ENCODE data around the gene MED12L. TPM values are rescaled to one million over a fixed set of nuclear protein-coding genes. Genes with fewer than 3 reads are reported as not detected.

Gene MED12L
- total RNA-seq, 4 donors from 2014 or later: 0.08 to 1.5 (median 0.19) TPM

DNA sequence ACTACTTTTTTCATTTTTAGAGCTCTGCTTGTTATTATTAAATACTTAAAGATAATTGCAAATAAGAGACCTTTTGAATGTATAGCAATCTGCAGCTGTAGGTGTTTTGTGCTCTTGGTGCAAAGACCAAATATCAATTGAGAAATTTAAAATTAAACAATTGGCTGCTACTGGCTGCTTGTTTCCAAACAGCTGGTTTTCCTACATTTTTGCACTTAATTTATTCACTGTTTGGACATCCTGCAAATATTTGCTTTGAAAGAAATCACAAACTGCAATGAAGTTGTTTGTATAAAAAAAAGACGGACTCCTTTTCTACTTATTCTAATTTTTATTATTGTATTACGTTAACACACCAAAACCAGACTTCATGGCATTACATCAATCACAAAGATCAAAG is 35.6 kb downstream of the MED12L start:
- no peak overlapping the region for H3K4me3 ChIP-seq
- peaks cover 0 to 5% (median 0%) of the 10 kb centered on the region in 4 donors for H3K27me3 ChIP-seq
- H3K4me1 ChIP-seq: no peaks in the 10 kb centered on the region
- no peak overlapping the region for H3K27ac ChIP-seq
- H3K9me3 ChIP-seq: no peaks in the 10 kb centered on the region
- TF ChIP-seq CTCF (IDR thresholded peaks at IDR 0.05) (no peak), POLR2A (IDR thresholded peaks at IDR 0.05) (no peak)
- H3K36me3 ChIP-seq: no peaks in the 10 kb centered on the region
- intact Hi-C loops (cut with DNase I): no loop called here
- WGBS, 2 donors: 71% methylated on average over 2 of the region's 2 CpGs
- no peak for DNase-seq

DNA sequence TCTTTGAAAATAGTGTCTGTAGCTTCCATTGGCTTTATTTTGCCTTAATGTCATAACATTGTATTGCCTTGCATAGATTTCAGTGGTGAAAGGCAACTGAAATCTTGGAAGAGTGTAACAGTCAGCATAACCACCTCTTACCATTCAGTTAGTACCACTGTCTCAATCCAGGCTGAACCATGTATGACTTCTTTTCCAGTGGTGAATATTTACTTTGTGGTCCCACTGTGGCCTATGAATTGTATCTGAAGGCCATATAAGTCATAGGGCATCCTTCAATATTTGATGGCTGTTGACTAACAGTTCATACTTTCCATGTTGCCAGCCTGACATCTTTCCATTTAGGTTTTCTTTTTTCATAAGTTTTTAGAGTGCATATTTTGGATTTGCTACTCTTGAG is 38.4 kb downstream of the MED12L start:
- no peak for DNase-seq
- Histone ChIP-seq H3K9me3 (no peaks in the 10 kb centered on the region), H3K27ac (no peak overlapping the region), H3K36me3 (no peaks in the 10 kb centered on the region), H3K4me3 (no peak overlapping the region), H3K4me1 (no peaks in the 10 kb centered on the region), H3K27me3 (peaks cover 0 to 5% (median 0%) of the 10 kb centered on the region in 4 donors)
- no peak for TF ChIP-seq CTCF (IDR thresholded peaks at IDR 0.05)
- TF ChIP-seq POLR2A (IDR thresholded peaks at IDR 0.05): no peak
- intact Hi-C loops (cut with DNase I): no loop called here

- Histone ChIP-seq H3K9me3 (no peaks in the 10 kb centered on the region), H3K4me1 (no peaks in the 10 kb centered on the region), H3K27me3 (peaks cover 0 to 5% (median 0%) of the 10 kb centered on the region in 4 donors), H3K36me3 (no peaks in the 10 kb centered on the region), H3K4me3 (no peak overlapping the region), H3K27ac (no peak overlapping the region)
- 83 to 85% methylated on average over 4 of the region's 4 CpGs for WGBS, 2 donors
- TF ChIP-seq CTCF (IDR thresholded peaks at IDR 0.05) (no peak), POLR2A (IDR thresholded peaks at IDR 0.05) (no peak)
- DNase-seq: no peak
- intact Hi-C loops (cut with DNase I): no loop called here
These were observed 39.0 kb downstream of the MED12L start for GRCh38 chr3:151124476-151124875.

GRCh38 chr3:151130428-151130827 is 45.0 kb downstream of the MED12L start:
- 69 to 73% methylated on average over 8 of the region's 8 CpGs for WGBS, 2 donors
- no peaks in the 10 kb centered on the region for H3K36me3 ChIP-seq
- no peak overlapping the region for H3K4me3 ChIP-seq
- H3K27me3 ChIP-seq: peaks cover 0 to 6% (median 0%) of the 10 kb centered on the region in 4 donors
- no peak for DNase-seq
- TF ChIP-seq POLR2A (IDR thresholded peaks at IDR 0.05) (no peak), CTCF (IDR thresholded peaks at IDR 0.05) (no peak)
- intact Hi-C loops (cut with DNase I): no loop called here
- H3K9me3 ChIP-seq: no peaks in the 10 kb centered on the region
- no peaks in the 10 kb centered on the region for H3K4me1 ChIP-seq
- H3K27ac ChIP-seq: no peak overlapping the region

- 49 to 55% methylated on average over 3 of the region's 3 CpGs for WGBS, 2 donors
- no peaks in the 10 kb centered on the region for H3K36me3 ChIP-seq
- DNase-seq: no peak
- H3K27ac ChIP-seq: no peak overlapping the region
- H3K27me3 ChIP-seq: peaks cover 0 to 8% (median 0%) of the 10 kb centered on the region in 4 donors
- no peaks in the 10 kb centered on the region for H3K9me3 ChIP-seq
- intact Hi-C loops (cut with DNase I): no loop called here
- no peaks in the 10 kb centered on the region for H3K4me1 ChIP-seq
- no peak for TF ChIP-seq CTCF (IDR thresholded peaks at IDR 0.05)
- TF ChIP-seq POLR2A (IDR thresholded peaks at IDR 0.05): no peak
- no peak overlapping the region for H3K4me3 ChIP-seq
These were observed 47.7 kb downstream of the MED12L start for GRCh38 chr3:151133175-151133574.

Data from esophagus squamous epithelium (tissue), 5 donors.